Gastrocnemius medialis (tissue), 4 donors: ENCODE results near the gene PTPN13.

Experiments used
- POLR2A ChIP-seq, 2 donors: fragments of 450-650 bp; IDR thresholded peaks; one replicate each; pipeline ENCODE4 v1.6.1; 2017; ENCODE audit warnings: antibody characterized with exemption in 2 of 2, mild to moderate bottlenecking in 2 of 2, moderate library complexity in 2 of 2
- TF ChIP-seq, protein P1 (sequence below), 5 experiments: fragments of 450-650 bp in 3 of 5; fragments of 200-600 bp in 2 of 5; sonication (generic) in 2 of 5; IDR thresholded peaks in 4 of 5; conservative IDR thresholded peaks in 1 of 5; 1 replicate in 4 of 5; 2 replicates in 1 of 5; pipeline ENCODE4 v1.5.1; 2016 to 2019; ENCODE audit warnings: antibody characterized with exemption in 5 of 5, mild to moderate bottlenecking in 3 of 5, moderate library complexity in 3 of 5

DNA sequence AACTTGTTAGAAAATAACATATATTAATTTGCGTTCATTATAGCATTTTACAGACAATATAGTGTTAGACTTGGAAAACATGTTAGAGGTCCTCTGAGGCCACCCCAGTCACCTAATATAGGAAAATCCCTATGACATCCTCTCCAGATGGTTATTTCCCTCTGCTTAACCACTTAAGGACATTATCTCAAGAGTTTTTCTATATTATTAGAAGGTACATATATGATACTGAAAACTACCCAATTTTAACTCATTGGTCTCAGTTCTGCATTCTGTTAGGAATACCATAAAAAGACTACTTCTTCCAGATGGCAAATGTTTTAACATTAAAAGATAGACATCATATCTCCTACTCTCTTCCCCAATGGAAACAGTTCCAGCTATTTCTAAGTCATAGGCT, 21.4 kb downstream of the PTPN13 start:
- TF ChIP-seq, protein P1, sequence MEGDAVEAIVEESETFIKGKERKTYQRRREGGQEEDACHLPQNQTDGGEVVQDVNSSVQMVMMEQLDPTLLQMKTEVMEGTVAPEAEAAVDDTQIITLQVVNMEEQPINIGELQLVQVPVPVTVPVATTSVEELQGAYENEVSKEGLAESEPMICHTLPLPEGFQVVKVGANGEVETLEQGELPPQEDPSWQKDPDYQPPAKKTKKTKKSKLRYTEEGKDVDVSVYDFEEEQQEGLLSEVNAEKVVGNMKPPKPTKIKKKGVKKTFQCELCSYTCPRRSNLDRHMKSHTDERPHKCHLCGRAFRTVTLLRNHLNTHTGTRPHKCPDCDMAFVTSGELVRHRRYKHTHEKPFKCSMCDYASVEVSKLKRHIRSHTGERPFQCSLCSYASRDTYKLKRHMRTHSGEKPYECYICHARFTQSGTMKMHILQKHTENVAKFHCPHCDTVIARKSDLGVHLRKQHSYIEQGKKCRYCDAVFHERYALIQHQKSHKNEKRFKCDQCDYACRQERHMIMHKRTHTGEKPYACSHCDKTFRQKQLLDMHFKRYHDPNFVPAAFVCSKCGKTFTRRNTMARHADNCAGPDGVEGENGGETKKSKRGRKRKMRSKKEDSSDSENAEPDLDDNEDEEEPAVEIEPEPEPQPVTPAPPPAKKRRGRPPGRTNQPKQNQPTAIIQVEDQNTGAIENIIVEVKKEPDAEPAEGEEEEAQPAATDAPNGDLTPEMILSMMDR (IDR thresholded peaks at IDR 0.05 in 4 of 5, conservative IDR thresholded peaks at IDR 0.05 in 1 of 5): no peak
- TF ChIP-seq POLR2A (IDR thresholded peaks at IDR 0.05): no peak
